ENCODE data around the gene TBC1D8.

TBC1D8 gene

GRCh38 chr2:101162561-101163330, 11.6 kb upstream of the TBC1D8 start:
- DNase-seq = no peak

- no peak for DNase-seq
Observed at GRCh38 chr2:101161658-101162057, 10.5 kb upstream of the TBC1D8 start.

GRCh38 chr2:101160454-101160853, 9.3 kb upstream of the TBC1D8 start:
- DNase-seq = no peak

- DNase-seq = no peak
Observed at GRCh38 chr2:101159526-101159925, 8.3 kb upstream of the TBC1D8 start.

GRCh38 chr2:101157272-101157671, 6.1 kb upstream of the TBC1D8 start:
- DNase-seq = no peak

GRCh38 chr2:101153787-101154186, 2.6 kb upstream of the TBC1D8 start:
- DNase-seq = no peak

GRCh38 chr2:101153077-101153707, 2.0 kb upstream of the TBC1D8 start:
- DNase-seq = no peak

- DNase-seq = peak; percentile 46
Observed at GRCh38 chr2:101152272-101153076, 1.3 kb upstream of the TBC1D8 start.

GRCh38 chr2:101151859-101152271, 683 bp upstream of the TBC1D8 start:
- DNase-seq = peak; percentile 51

- DNase-seq = peak; percentile 34
Observed at GRCh38 chr2:101150306-101151145, 656 bp downstream of the TBC1D8 start.

GRCh38 chr2:101149241-101150192, 1.7 kb downstream of the TBC1D8 start:
- DNase-seq = peak; percentile 34

- no peak for DNase-seq
Observed at GRCh38 chr2:101148777-101149176, 2.4 kb downstream of the TBC1D8 start.

GRCh38 chr2:101147971-101148370, 3.2 kb downstream of the TBC1D8 start:
- no peak for DNase-seq

- DNase-seq = no peak
Observed at GRCh38 chr2:101147062-101147461, 4.1 kb downstream of the TBC1D8 start.

GRCh38 chr2:101146535-101146934, 4.6 kb downstream of the TBC1D8 start:
- DNase-seq = no peak

GRCh38 chr2:101145406-101145805, 5.8 kb downstream of the TBC1D8 start:
- no peak for DNase-seq

- DNase-seq = no peak
Observed at GRCh38 chr2:101142163-101142562, 9.0 kb downstream of the TBC1D8 start.

GRCh38 chr2:101140978-101141655, 10.1 kb downstream of the TBC1D8 start:
- no peak for DNase-seq

- no peak for DNase-seq
Observed at GRCh38 chr2:101140237-101140636, 10.9 kb downstream of the TBC1D8 start.

- DNase-seq = no peak
Observed at GRCh38 chr2:101139495-101139894, 11.7 kb downstream of the TBC1D8 start.
